ENCODE results near the gene GMDS.

Gene GMDS

GRCh38 chr6:1716396-1716795, 529.0 kb downstream of the GMDS start:
- Histone ChIP-seq H2AFZ (ENCODE audit: low read length) (no peak overlapping the region), H3K27ac (ENCODE audit: low read length) (no peak overlapping the region), H3K27me3 (replicated peaks; ENCODE audit: insufficient read depth, low read length) (no peaks in the 10 kb centered on the region), H3K9ac (ENCODE audit: low read length) (no peak overlapping the region), H3K4me1 (ENCODE audit: low read length) (no peaks in the 10 kb centered on the region), H3K4me3 (ENCODE audit: low read length) (no peak overlapping the region), H3K36me3 (replicated peaks; ENCODE audit: insufficient read depth, low read length) (no peaks in the 10 kb centered on the region), H4K20me1 (ENCODE audit: insufficient read depth, low read length) (no peaks in the 10 kb centered on the region), H3K9me3 (replicated peaks; ENCODE audit: insufficient read depth, low read length) (no peaks in the 10 kb centered on the region), H3F3A (ENCODE audit: insufficient read depth, low read length) (no peaks in the 10 kb centered on the region), H3K4me2 (ENCODE audit: low read depth, low read length) (no peak overlapping the region), H3K79me2 (ENCODE audit: low read length) (no peaks in the 10 kb centered on the region), H3K9me2 (replicated peaks; ENCODE audit: insufficient read depth, low read length) (no peaks in the 10 kb centered on the region)
- no peak for DNase-seq
- TF ChIP-seq EZH2 (optimal IDR thresholded peaks at IDR 0.05; ENCODE audit: low read depth, low read length) (no peak), CTCF (IDR thresholded peaks at IDR 0.05; ENCODE audit: low read length) (no peak), EZH2phosphoT487 (IDR thresholded peaks at IDR 0.05; ENCODE audit: low read length) (no peak)

- no peak overlapping the region for H3K27ac ChIP-seq (ENCODE audit: low read length)
- no peak for DNase-seq
- H3F3A ChIP-seq (ENCODE audit: insufficient read depth, low read length), result no peaks in the 10 kb centered on the region
- no peaks in the 10 kb centered on the region for H4K20me1 ChIP-seq (ENCODE audit: insufficient read depth, low read length)
- no peaks in the 10 kb centered on the region for H3K9me3 ChIP-seq (replicated peaks; ENCODE audit: insufficient read depth, low read length)
- H3K79me2 ChIP-seq (ENCODE audit: low read length), result no peaks in the 10 kb centered on the region
- no peaks in the 10 kb centered on the region for H3K4me1 ChIP-seq (ENCODE audit: low read length)
- no peak overlapping the region for H3K4me2 ChIP-seq (ENCODE audit: low read depth, low read length)
- H3K9me2 ChIP-seq (replicated peaks; ENCODE audit: insufficient read depth, low read length), result no peaks in the 10 kb centered on the region
- H3K9ac ChIP-seq (ENCODE audit: low read length), result no peak overlapping the region
- no peak for TF ChIP-seq EZH2 (optimal IDR thresholded peaks at IDR 0.05; ENCODE audit: low read depth, low read length)
- no peak for TF ChIP-seq EZH2phosphoT487 (IDR thresholded peaks at IDR 0.05; ENCODE audit: low read length)
- no peak for TF ChIP-seq CTCF (IDR thresholded peaks at IDR 0.05; ENCODE audit: low read length)
- no peaks in the 10 kb centered on the region for H3K36me3 ChIP-seq (replicated peaks; ENCODE audit: insufficient read depth, low read length)
- H3K27me3 ChIP-seq (replicated peaks; ENCODE audit: insufficient read depth, low read length), result no peaks in the 10 kb centered on the region
- H2AFZ ChIP-seq (ENCODE audit: low read length), result no peak overlapping the region
- no peak overlapping the region for H3K4me3 ChIP-seq (ENCODE audit: low read length)
These were observed 530.1 kb downstream of the GMDS start for GRCh38 chr6:1715336-1715735.

- H3K4me3 ChIP-seq (ENCODE audit: low read length), result no peak overlapping the region
- no peak overlapping the region for H2AFZ ChIP-seq (ENCODE audit: low read length)
- DNase-seq, result no peak
- H3K4me1 ChIP-seq (ENCODE audit: low read length), result no peaks in the 10 kb centered on the region
- H3K79me2 ChIP-seq (ENCODE audit: low read length), result no peaks in the 10 kb centered on the region
- H3K36me3 ChIP-seq (replicated peaks; ENCODE audit: insufficient read depth, low read length), result no peaks in the 10 kb centered on the region
- no peaks in the 10 kb centered on the region for H3K27me3 ChIP-seq (replicated peaks; ENCODE audit: insufficient read depth, low read length)
- H3K4me2 ChIP-seq (ENCODE audit: low read depth, low read length), result no peak overlapping the region
- H4K20me1 ChIP-seq (ENCODE audit: insufficient read depth, low read length), result no peaks in the 10 kb centered on the region
- no peak overlapping the region for H3K9ac ChIP-seq (ENCODE audit: low read length)
- H3K9me3 ChIP-seq (replicated peaks; ENCODE audit: insufficient read depth, low read length), result no peaks in the 10 kb centered on the region
- no peaks in the 10 kb centered on the region for H3F3A ChIP-seq (ENCODE audit: insufficient read depth, low read length)
- no peaks in the 10 kb centered on the region for H3K9me2 ChIP-seq (replicated peaks; ENCODE audit: insufficient read depth, low read length)
- no peak for TF ChIP-seq EZH2phosphoT487 (IDR thresholded peaks at IDR 0.05; ENCODE audit: low read length)
- TF ChIP-seq CTCF (IDR thresholded peaks at IDR 0.05; ENCODE audit: low read length), result no peak
- no peak overlapping the region for H3K27ac ChIP-seq (ENCODE audit: low read length)
These were observed 530.8 kb downstream of the GMDS start for GRCh38 chr6:1714654-1715053.
